Prostate gland (tissue), 2 donors: ENCODE results near the gene CYP4F12. TPM values are rescaled to one million over a fixed set of nuclear protein-coding genes. Genes with fewer than 3 reads are reported as not detected.

Experiments used
- DNase-seq: peaks from one replicate; pipeline ENCODE4 v3.0.0-alpha.2; 2019; ENCODE audit warnings: low spot score
- H3K27ac ChIP-seq, 2 donors: fragments of 200-600 bp; sonication (generic); 2 replicates each; pipeline ENCODE4 v1.5.1; 2017 to 2019
- H3K27me3 ChIP-seq: fragments of 200-600 bp; sonication (generic); replicated peaks from 2 replicates; pipeline ENCODE4 v1.5.1; 2019; ENCODE audit not compliant: insufficient read depth
- H3K36me3 ChIP-seq, 2 donors: fragments of 200-600 bp; sonication (generic); 1 replicate in 1 of 2; 2 replicates in 1 of 2; pipeline versions ENCODE4 v1.5.1 to v1.8.1; 2017 to 2019
- H3K4me1 ChIP-seq: fragments of 200-600 bp; sonication (generic); replicated peaks from 2 replicates; pipeline ENCODE4 v1.5.1; 2019
- H3K4me3 ChIP-seq, 2 donors: fragments of 200-600 bp; sonication (generic); 2 replicates each; pipeline ENCODE4 v1.5.1; 2017 to 2019
- H3K9me3 ChIP-seq: fragments of 200-600 bp; sonication (generic); 2 replicates; pipeline ENCODE4 v1.5.1; 2017
- POLR2A ChIP-seq: fragments of 450-650 bp; IDR thresholded peaks from one replicate; pipeline ENCODE4 v1.6.1; 2016; ENCODE audit warnings: antibody characterized with exemption, mild to moderate bottlenecking
- POLR2AphosphoS5 ChIP-seq: sonication (generic); formaldehyde crosslinking; IDR thresholded peaks from one replicate; pipeline ENCODE4 v1.6.1; 2017; ENCODE audit warnings: antibody characterized with exemption
- WGBS: methylation state at CpG from one replicate; pipeline ENCODE4 v1.1.5; 2018; 5-methylcytosine and 5-hydroxymethylcytosine counted together
- intact Hi-C: fragments of 100-400 bp; cut with DNase I; formaldehyde crosslinking; loops from one replicate; pipeline ENCODE4 v1.14.2; 2022
- total RNA-seq, 2 donors: library from RNA; depleted of rRNA; stranded (reverse); fragments of >200 nt; gene quantifications; one replicate each; pipeline ENCODE4 v1.1.0, GENCODE V29; 2016
- TF ChIP-seq, protein P1 (sequence below), 4 experiments: fragments of 200-600 bp in 2 of 4; fragments of 450-650 bp in 2 of 4; sonication (generic) in 2 of 4; IDR thresholded peaks; 1 replicate in 3 of 4; 2 replicates in 1 of 4; pipeline ENCODE4 v1.5.1; 2016 to 2019; ENCODE audit warnings: antibody characterized with exemption in 4 of 4, mild to moderate bottlenecking in 2 of 4, moderate library complexity in 2 of 4

Gene CYP4F12
- total RNA-seq, 2 donors from 2014 or later = 6.9 to 50.9 TPM

DNA sequence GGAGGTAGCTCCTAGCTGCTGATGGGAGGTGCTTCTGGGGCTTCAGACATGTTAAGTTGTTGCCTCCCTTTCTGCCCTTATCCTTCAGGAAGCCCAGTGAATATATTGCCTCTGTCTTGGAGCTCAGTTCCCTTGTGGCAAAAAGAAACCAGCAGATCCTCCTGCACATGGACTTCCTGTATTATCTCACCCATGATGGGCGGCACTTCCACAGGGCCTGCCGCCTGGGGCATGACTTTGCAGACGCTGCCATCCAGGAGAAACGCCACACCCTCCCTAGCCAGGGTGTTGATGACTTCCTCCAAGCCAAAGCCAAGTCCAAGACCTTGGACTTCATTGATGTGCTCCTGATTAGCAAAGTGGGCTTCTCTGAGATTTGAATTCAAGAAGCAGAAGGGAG lies 6.0 kb upstream of the CYP4F12 start:
- H3K4me3 ChIP-seq = no peak overlapping the region
- H3K4me1 ChIP-seq = no peaks in the 10 kb centered on the region
- no peak for DNase-seq
- H3K27ac ChIP-seq = no peak overlapping the region
- no peaks in the 10 kb centered on the region for H3K27me3 ChIP-seq
- intact Hi-C loops = no loop called here
- 33% methylated on average over 4 of the region's 4 CpGs for WGBS
- TF ChIP-seq POLR2A = no peak
- TF ChIP-seq, protein P1, sequence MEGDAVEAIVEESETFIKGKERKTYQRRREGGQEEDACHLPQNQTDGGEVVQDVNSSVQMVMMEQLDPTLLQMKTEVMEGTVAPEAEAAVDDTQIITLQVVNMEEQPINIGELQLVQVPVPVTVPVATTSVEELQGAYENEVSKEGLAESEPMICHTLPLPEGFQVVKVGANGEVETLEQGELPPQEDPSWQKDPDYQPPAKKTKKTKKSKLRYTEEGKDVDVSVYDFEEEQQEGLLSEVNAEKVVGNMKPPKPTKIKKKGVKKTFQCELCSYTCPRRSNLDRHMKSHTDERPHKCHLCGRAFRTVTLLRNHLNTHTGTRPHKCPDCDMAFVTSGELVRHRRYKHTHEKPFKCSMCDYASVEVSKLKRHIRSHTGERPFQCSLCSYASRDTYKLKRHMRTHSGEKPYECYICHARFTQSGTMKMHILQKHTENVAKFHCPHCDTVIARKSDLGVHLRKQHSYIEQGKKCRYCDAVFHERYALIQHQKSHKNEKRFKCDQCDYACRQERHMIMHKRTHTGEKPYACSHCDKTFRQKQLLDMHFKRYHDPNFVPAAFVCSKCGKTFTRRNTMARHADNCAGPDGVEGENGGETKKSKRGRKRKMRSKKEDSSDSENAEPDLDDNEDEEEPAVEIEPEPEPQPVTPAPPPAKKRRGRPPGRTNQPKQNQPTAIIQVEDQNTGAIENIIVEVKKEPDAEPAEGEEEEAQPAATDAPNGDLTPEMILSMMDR (IDR thresholded peaks at IDR 0.05) = no peak
- TF ChIP-seq POLR2AphosphoS5 = no peak
- no peaks in the 10 kb centered on the region for H3K9me3 ChIP-seq
- H3K36me3 ChIP-seq = no peaks in the 10 kb centered on the region

DNA sequence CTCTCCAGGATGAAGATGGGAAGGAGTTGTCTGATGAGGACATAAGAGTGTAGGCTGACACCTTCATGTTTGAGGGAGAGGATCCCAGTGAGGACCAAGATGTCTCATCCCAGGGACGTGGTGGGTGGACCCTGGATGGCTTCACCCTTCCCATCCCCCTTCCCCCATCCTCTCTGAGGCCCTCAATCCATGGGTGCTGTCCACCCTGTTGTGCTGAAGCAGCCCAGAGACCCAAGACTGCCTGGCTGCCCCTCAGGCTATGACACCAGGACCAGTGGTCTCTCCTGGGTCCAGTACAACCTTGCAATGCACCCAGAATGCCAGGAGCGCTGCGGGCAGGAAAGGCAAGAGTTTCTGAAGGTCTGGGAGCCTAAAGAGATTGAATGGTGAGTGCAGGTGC lies 3.4 kb upstream of the CYP4F12 start:
- Histone ChIP-seq H3K36me3 (no peaks in the 10 kb centered on the region), H3K4me3 (no peak overlapping the region), H3K27ac (no peak overlapping the region), H3K27me3 (no peaks in the 10 kb centered on the region), H3K4me1 (no peaks in the 10 kb centered on the region), H3K9me3 (no peaks in the 10 kb centered on the region)
- intact Hi-C loops = no loop called here
- DNase-seq = no peak
- WGBS = 54% methylated on average over 3 of the region's 3 CpGs
- TF ChIP-seq, protein P1 (IDR thresholded peaks at IDR 0.05) = no peak
- no peak for TF ChIP-seq POLR2A
- TF ChIP-seq POLR2AphosphoS5 = no peak

DNA sequence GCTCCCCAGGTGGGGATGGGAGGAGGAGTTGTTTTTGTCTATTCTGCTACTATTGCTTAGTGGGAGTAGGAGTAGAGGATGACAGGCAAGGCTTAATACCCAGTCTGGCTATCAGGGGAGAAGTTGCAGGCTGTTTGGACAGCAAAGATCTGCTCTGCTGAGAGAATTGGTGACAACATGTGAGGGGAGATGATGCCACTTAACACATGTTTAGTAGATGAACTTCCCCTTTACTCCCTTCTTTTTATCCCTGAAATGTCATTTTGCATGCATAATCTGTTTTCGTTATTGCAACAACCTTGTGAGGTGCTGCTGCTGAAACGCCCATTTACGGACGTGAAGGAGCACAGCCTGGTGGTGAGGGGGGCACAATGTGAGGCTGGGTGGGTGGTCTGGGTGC lies 3.0 kb upstream of the CYP4F12 start:
- DNase-seq = no peak
- Histone ChIP-seq H3K27ac (no peak overlapping the region), H3K36me3 (no peaks in the 10 kb centered on the region), H3K4me3 (no peak overlapping the region), H3K4me1 (no peaks in the 10 kb centered on the region), H3K9me3 (no peaks in the 10 kb centered on the region), H3K27me3 (no peaks in the 10 kb centered on the region)
- 65% methylated on average over 4 of the region's 4 CpGs for WGBS
- TF ChIP-seq, protein P1 (IDR thresholded peaks at IDR 0.05) = no peak
- TF ChIP-seq POLR2AphosphoS5 (no peak), POLR2A (no peak)
- intact Hi-C loops = no loop called here

DNA sequence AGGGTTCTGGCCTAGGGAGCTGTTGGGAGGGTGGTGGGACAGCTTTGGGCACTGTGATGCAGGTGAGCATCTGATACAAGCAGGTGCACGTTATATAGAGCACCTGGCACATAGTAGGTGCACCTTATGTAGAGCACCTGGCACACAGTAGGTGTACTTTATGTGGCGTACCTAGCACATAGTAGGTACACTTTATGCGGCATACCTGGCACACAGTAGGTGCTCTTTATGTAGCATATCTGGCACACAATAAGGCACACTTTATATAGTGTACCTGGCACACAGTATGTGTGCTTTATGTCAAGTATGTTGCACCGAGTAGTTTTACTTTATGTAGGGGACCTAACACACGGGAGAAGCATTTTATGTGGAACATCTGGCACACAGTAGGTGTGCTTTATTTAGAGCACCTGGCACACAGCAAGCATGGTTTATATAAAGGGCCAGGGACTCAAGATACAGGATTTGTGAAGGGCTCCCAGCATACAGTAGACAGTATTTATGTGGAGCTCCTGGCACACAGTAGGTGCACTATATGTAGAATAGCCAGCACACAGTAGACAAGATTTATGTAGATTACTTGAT lies 1.6 kb upstream of the CYP4F12 start:
- H3K4me1 ChIP-seq = no peaks in the 10 kb centered on the region
- intact Hi-C loops = no loop called here
- DNase-seq = no peak
- H3K9me3 ChIP-seq = no peaks in the 10 kb centered on the region
- H3K27me3 ChIP-seq = no peaks in the 10 kb centered on the region
- no peak overlapping the region for H3K4me3 ChIP-seq
- H3K36me3 ChIP-seq = no peaks in the 10 kb centered on the region
- no peak for TF ChIP-seq POLR2A
- TF ChIP-seq POLR2AphosphoS5 = no peak
- TF ChIP-seq, protein P1 (IDR thresholded peaks at IDR 0.05) = no peak
- WGBS = 69% methylated on average over 5 of the region's 5 CpGs
- no peak overlapping the region for H3K27ac ChIP-seq

DNA sequence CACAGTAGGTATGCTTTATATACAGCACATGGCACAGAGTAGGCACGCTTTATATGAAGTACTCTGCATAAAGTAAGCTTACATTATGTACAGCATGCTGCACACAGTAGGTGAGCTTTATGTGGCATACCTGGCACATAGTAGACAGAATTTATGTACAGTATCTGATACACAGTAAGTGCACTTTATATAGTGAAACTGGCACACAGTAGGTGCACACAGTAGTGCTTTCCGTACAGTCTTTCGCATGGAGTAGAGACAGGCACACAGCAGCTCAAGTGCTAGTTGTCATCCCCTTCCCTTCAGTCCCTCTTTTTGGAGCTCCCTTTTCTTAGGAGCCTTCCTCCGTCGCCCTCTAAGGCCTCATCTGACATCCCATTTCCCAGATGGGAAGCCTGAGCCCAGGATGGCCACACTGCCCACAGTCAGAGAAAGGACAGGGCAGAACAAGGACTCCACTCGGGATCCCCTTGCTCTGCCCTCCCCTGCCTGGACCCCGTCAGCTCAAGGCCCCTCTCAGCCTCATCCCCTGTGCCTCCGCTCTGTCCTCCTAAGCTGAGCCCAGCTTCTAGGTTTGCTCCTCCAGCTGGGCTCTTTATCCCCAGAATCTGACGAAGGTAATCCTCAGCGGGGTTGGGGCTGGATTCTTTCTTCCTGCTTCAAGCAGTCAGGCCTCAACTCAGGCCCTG lies 852 bp upstream of the CYP4F12 start:
- TF ChIP-seq POLR2A (no peak), POLR2AphosphoS5 (no peak)
- TF ChIP-seq, protein P1 (IDR thresholded peaks at IDR 0.05) = no peak
- no peaks in the 10 kb centered on the region for H3K36me3 ChIP-seq
- H3K4me1 ChIP-seq = no peaks in the 10 kb centered on the region
- no peak overlapping the region for H3K4me3 ChIP-seq
- no peaks in the 10 kb centered on the region for H3K9me3 ChIP-seq
- intact Hi-C loops = no loop called here
- DNase-seq = no peak
- no peaks in the 10 kb centered on the region for H3K27me3 ChIP-seq
- H3K27ac ChIP-seq = peak overlapping the region; percentile 48 to 56
- WGBS = 52% methylated on average over 10 of the region's 10 CpGs
